ENCODE results near the gene BHLHA9.
"Not testable (repeated sequence)": the region's sequence is repeated elsewhere in the genome, so short reads cannot be mapped to it uniquely, and the experiment has no call there.

The BHLHA9 gene

GRCh38 chr17:1239210-1239609 lies 31.0 kb upstream of the BHLHA9 start:
- Histone ChIP-seq H3K27me3 (ENCODE audit: control insufficient read depth in 1 of 2, insufficient read depth in 1 of 2, low read length in 2 of 2) (no peaks in the 10 kb centered on the region), H4K8ac (ENCODE audit: low read length) (no peak overlapping the region)
- 82% methylated on average over 8 of the region's 11 CpGs for WGBS

GRCh38 chr17:1240426-1240825 lies 29.8 kb upstream of the BHLHA9 start:
- H3K9me3 ChIP-seq (ENCODE audit: control insufficient read depth, low read length); H3K23ac ChIP-seq (ENCODE audit: low read length in 2 of 2); H4K91ac ChIP-seq (ENCODE audit: low read length); H2BK120ac ChIP-seq (ENCODE audit: low read depth, low read length); H3K18ac ChIP-seq (ENCODE audit: low read depth in 1 of 2, low read length in 2 of 2); H2BK5ac ChIP-seq (ENCODE audit: low read depth, low read length, poor library complexity, severe bottlenecking); H2AK5ac ChIP-seq (ENCODE audit: low read length, severe bottlenecking); H3K14ac ChIP-seq (ENCODE audit: low read length in 2 of 2); H3K79me1 ChIP-seq (replicated peaks; ENCODE audit: low read length, poor library complexity, severe bottlenecking); H2AFZ ChIP-seq (ENCODE audit: low read depth, low read length); H4K8ac ChIP-seq (ENCODE audit: low read length); H3K4me3 ChIP-seq (ENCODE audit: insufficient read depth in 1 of 2, low read depth in 1 of 2, low read length in 2 of 2); H3K36me3 ChIP-seq (ENCODE audit: control insufficient read depth in 1 of 2, insufficient read depth in 2 of 2, low read depth in 1 of 2, low read length in 2 of 2); H3K4me2 ChIP-seq (ENCODE audit: low read length, poor library complexity, severe bottlenecking); H2BK12ac ChIP-seq (ENCODE audit: low read length in 2 of 2); H3K27me3 ChIP-seq (ENCODE audit: control insufficient read depth in 1 of 2, insufficient read depth in 1 of 2, low read length in 2 of 2); H3K4me1 ChIP-seq (ENCODE audit: control insufficient read depth, insufficient read depth, low read depth, low read length); H2BK15ac ChIP-seq (ENCODE audit: low read depth, poor library complexity, severe bottlenecking); H3K4ac ChIP-seq (ENCODE audit: low read depth in 1 of 2, low read length in 2 of 2); H3K27ac ChIP-seq (ENCODE audit: low read length, poor library complexity, severe bottlenecking); DNase-seq: not testable (repeated sequence)
- H3K9ac ChIP-seq (ENCODE audit: low read length): peak overlapping the region; percentile 22
- WGBS: 72% methylated on average over 11 of the region's 11 CpGs

More at GRCh38 chr17:1239210-1239609, 31.0 kb upstream of the BHLHA9 start:
- H3K27ac ChIP-seq (ENCODE audit: low read length, poor library complexity, severe bottlenecking): no peak overlapping the region
- H3K4me3 ChIP-seq (ENCODE audit: insufficient read depth in 1 of 2, low read depth in 1 of 2, low read length in 2 of 2): no peak overlapping the region
- no peak overlapping the region for H3K9ac ChIP-seq (ENCODE audit: low read length)
- DNase-seq: no peak
- H3K4me2 ChIP-seq (ENCODE audit: low read length, poor library complexity, severe bottlenecking): no peak overlapping the region
- no peak overlapping the region for H2BK12ac ChIP-seq (ENCODE audit: low read length in 2 of 2)
- no peaks in the 10 kb centered on the region for H3K36me3 ChIP-seq (ENCODE audit: control insufficient read depth in 1 of 2, insufficient read depth in 2 of 2, low read depth in 1 of 2, low read length in 2 of 2)
- no peak overlapping the region for H2BK120ac ChIP-seq (ENCODE audit: low read depth, low read length)
- H3K9me3 ChIP-seq (ENCODE audit: control insufficient read depth, low read length): peaks cover 3% of the 10 kb centered on the region
- H3K23ac ChIP-seq (ENCODE audit: low read length in 2 of 2): no peak overlapping the region
- no peak overlapping the region for H3K18ac ChIP-seq (ENCODE audit: low read depth in 1 of 2, low read length in 2 of 2)
- no peak overlapping the region for H3K4ac ChIP-seq (ENCODE audit: low read depth in 1 of 2, low read length in 2 of 2)
- no peaks in the 10 kb centered on the region for H3K4me1 ChIP-seq (ENCODE audit: control insufficient read depth, insufficient read depth, low read depth, low read length)
- H2BK15ac ChIP-seq (ENCODE audit: low read depth, poor library complexity, severe bottlenecking): no peak overlapping the region
- H4K91ac ChIP-seq (ENCODE audit: low read length): no peak overlapping the region
- no peak overlapping the region for H3K14ac ChIP-seq (ENCODE audit: low read length in 2 of 2)
- no peak overlapping the region for H2BK5ac ChIP-seq (ENCODE audit: low read depth, low read length, poor library complexity, severe bottlenecking)
- H2AFZ ChIP-seq (ENCODE audit: low read depth, low read length): no peak overlapping the region
- no peak overlapping the region for H2AK5ac ChIP-seq (ENCODE audit: low read length, severe bottlenecking)
- H3K79me1 ChIP-seq (replicated peaks; ENCODE audit: low read length, poor library complexity, severe bottlenecking): no peaks in the 10 kb centered on the region

GRCh38 chr17:1241929-1242328 lies 28.3 kb upstream of the BHLHA9 start:
- Histone ChIP-seq H3K23ac (ENCODE audit: low read length in 2 of 2) (no peak overlapping the region), H2AFZ (ENCODE audit: low read depth, low read length) (no peak overlapping the region), H2BK12ac (ENCODE audit: low read length in 2 of 2) (no peak overlapping the region), H2AK5ac (ENCODE audit: low read length, severe bottlenecking) (no peak overlapping the region), H3K4me1 (ENCODE audit: control insufficient read depth, insufficient read depth, low read depth, low read length) (peaks cover 3% of the 10 kb centered on the region), H2BK120ac (ENCODE audit: low read depth, low read length) (no peak overlapping the region), H3K14ac (ENCODE audit: low read length in 2 of 2) (no peak overlapping the region), H3K79me1 (replicated peaks; ENCODE audit: low read length, poor library complexity, severe bottlenecking) (no peaks in the 10 kb centered on the region), H4K8ac (ENCODE audit: low read length) (no peak overlapping the region), H3K18ac (ENCODE audit: low read depth in 1 of 2, low read length in 2 of 2) (no peak overlapping the region), H2BK5ac (ENCODE audit: low read depth, low read length, poor library complexity, severe bottlenecking) (no peak overlapping the region), H3K27ac (ENCODE audit: low read length, poor library complexity, severe bottlenecking) (no peak overlapping the region), H3K36me3 (ENCODE audit: control insufficient read depth in 1 of 2, insufficient read depth in 2 of 2, low read depth in 1 of 2, low read length in 2 of 2) (no peaks in the 10 kb centered on the region), H3K27me3 (ENCODE audit: control insufficient read depth in 1 of 2, insufficient read depth in 1 of 2, low read length in 2 of 2) (no peaks in the 10 kb centered on the region), H2BK15ac (ENCODE audit: low read depth, poor library complexity, severe bottlenecking) (no peak overlapping the region), H4K91ac (ENCODE audit: low read length) (no peak overlapping the region), H3K4ac (ENCODE audit: low read depth in 1 of 2, low read length in 2 of 2) (no peak overlapping the region), H3K9me3 (ENCODE audit: control insufficient read depth, low read length) (peaks cover 3% of the 10 kb centered on the region), H3K4me3 (ENCODE audit: insufficient read depth in 1 of 2, low read depth in 1 of 2, low read length in 2 of 2) (no peak overlapping the region), H3K9ac (ENCODE audit: low read length) (peak overlapping the region; percentile 63), H3K4me2 (ENCODE audit: low read length, poor library complexity, severe bottlenecking) (no peak overlapping the region)
- WGBS: 76% methylated on average over 5 of the region's 9 CpGs
- DNase-seq: no peak

- Histone ChIP-seq H3K27me3 (ENCODE audit: control insufficient read depth in 1 of 2, insufficient read depth in 1 of 2, low read length in 2 of 2) (no peaks in the 10 kb centered on the region), H3K4me1 (ENCODE audit: control insufficient read depth, insufficient read depth, low read depth, low read length) (peaks cover 3% of the 10 kb centered on the region), H4K8ac (ENCODE audit: low read length) (no peak overlapping the region), H3K9me3 (ENCODE audit: control insufficient read depth, low read length) (no peaks in the 10 kb centered on the region), H2BK12ac (ENCODE audit: low read length in 2 of 2) (no peak overlapping the region), H2BK15ac (ENCODE audit: low read depth, poor library complexity, severe bottlenecking) (no peak overlapping the region), H2BK120ac (ENCODE audit: low read depth, low read length) (no peak overlapping the region), H3K79me1 (replicated peaks; ENCODE audit: low read length, poor library complexity, severe bottlenecking) (no peaks in the 10 kb centered on the region), H3K9ac (ENCODE audit: low read length) (peak overlapping the region; percentile 37), H3K14ac (ENCODE audit: low read length in 2 of 2) (no peak overlapping the region), H2BK5ac (ENCODE audit: low read depth, low read length, poor library complexity, severe bottlenecking) (no peak overlapping the region), H3K36me3 (ENCODE audit: control insufficient read depth in 1 of 2, insufficient read depth in 2 of 2, low read depth in 1 of 2, low read length in 2 of 2) (no peaks in the 10 kb centered on the region), H4K91ac (ENCODE audit: low read length) (no peak overlapping the region), H3K4me3 (ENCODE audit: insufficient read depth in 1 of 2, low read depth in 1 of 2, low read length in 2 of 2) (no peak overlapping the region), H3K27ac (ENCODE audit: low read length, poor library complexity, severe bottlenecking) (peak overlapping the region; percentile 58), H3K4ac (ENCODE audit: low read depth in 1 of 2, low read length in 2 of 2) (no peak overlapping the region), H2AK5ac (ENCODE audit: low read length, severe bottlenecking) (no peak overlapping the region), H3K18ac (ENCODE audit: low read depth in 1 of 2, low read length in 2 of 2) (no peak overlapping the region), H3K4me2 (ENCODE audit: low read length, poor library complexity, severe bottlenecking) (no peak overlapping the region), H2AFZ (ENCODE audit: low read depth, low read length) (no peak overlapping the region), H3K23ac (ENCODE audit: low read length in 2 of 2) (no peak overlapping the region)
- 84% methylated on average over 7 of the region's 9 CpGs for WGBS
- no peak for DNase-seq
Observed at GRCh38 chr17:1244606-1245012, 25.6 kb upstream of the BHLHA9 start.
